ENCODE measurements around the gene FAM111B.
A peak's percentile ranks its signal among the peaks of the same experiment; 100 is the strongest.
"Not testable (repeated sequence)": the region's sequence is repeated elsewhere in the genome, so short reads cannot be mapped to it uniquely, and the experiment has no call there.

The FAM111B gene

DNA sequence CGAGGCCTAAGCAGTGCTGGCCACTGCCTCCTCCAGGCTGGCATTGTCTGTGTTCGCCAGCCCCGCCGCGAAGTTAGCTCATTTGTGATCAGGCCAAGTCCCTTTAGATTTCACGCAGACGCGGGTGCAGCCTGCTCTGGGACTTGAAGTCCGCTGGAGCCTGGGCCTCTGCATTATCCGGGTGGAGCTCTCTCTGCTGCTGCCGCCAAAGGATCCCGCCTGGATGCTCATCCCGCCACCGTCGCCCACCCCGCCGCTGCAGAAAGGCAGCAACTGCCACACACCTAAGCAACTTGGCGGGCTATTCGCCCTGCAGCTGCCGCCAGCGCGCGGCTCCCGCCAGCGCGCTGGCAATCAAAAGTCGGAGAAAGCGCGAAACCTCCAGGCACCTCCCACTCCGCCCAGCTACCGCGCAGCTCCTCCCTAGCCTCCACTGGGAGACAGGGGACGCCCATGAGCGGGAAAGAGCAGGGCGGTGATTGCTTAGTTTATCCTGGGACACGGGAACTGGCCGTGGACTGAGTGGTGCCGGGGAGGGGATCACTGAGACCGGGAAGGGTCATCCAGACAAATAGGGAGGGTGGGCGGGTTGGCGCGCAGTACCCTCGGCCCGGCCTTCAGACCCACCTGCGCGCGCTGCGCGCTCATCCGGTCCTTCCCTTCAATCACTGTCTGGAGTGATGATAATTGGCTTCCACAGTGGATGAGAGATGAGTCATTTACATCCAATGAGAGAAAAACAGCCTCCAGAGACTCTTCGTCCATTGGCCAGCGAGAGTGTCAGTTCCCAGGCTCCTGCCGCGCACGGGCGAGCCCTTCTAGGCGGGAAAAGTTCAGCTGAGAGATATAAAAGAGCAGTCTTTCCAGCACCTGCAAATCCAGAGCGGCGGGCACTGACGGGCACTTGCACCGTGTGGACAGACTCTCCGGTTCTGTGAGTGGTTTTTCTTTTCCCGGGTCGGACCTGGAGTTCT lies at the start of gene FAM111B:
Gene FAM111B (plus strand): TSS at position 875 of the 974 bp plus-strand sequence. CDS start 2,389 bp downstream, outside the sequence.
- Histone ChIP-seq H3K4me3 (peak within 1 kb of the TSS; percentile 43), H3K27me3 (ENCODE audit: low read depth) (no peaks in the 10 kb centered on the region), H3K4me1 (peaks cover 7% of the 10 kb centered on the region; the same call in 1 of the 2 replicates), H3K36me3 (replicated peaks) (peaks cover 25% of the 10 kb centered on the region), H3K9me3 (no peaks in the 10 kb centered on the region)
- in situ Hi-C loops (cut with MboI; ENCODE audit: low sequenced_read_pairs), result no loop called here
- peak; percentile 89 to 94 for DNase-seq (ENCODE audit: low spot score in 2 of 2)

DNA sequence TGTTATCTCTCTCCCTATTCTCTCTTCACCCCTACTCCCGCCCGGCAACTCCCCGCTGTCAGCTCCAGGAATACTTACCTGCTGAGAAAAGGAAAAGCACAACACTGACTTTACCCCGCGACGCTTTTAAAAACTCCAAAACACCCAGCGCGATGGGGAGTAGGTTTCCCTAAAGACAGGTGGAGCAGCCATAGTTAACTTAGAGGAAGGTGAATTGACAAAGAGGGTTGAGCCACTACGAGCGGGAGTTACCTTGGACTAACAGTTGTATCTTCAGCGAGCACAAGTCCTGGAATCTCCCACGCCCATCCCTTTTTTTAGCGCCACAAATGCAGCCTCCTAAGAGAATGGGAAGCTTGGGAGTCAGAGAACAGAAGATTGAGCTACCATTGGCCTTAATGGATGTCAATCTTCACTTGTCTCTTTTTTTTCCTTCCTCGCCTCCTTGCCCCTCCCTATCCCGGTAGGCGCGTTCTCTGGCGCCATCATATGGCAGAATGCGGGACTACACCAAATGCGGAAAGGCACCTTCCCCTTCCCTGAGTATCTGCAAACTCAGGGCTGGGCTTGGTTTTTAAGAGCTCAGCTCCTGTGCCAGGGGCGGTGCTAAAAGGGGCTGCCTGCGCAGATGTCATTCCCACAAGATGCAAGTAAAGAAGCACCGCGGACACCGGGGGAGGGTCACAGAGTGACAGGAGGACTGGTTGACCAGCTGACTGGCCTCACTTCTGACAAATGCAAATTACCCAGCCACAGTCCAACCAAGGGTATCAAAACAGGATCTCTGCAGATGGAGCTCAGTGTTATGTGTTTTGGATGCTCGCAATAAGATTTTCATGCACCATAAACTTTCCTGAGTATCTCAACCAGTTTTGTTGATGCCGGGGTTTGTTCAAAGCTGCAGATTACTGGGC lies 48.7 kb upstream of the FAM111B start:
- DNase-seq (ENCODE audit: low spot score in 2 of 2), result peak; percentile 89 to 93
- H3K36me3 ChIP-seq (replicated peaks); H3K9me3 ChIP-seq; H3K4me1 ChIP-seq; in situ Hi-C loops (cut with MboI; ENCODE audit: low sequenced_read_pairs); H3K4me3 ChIP-seq; H3K27me3 ChIP-seq (ENCODE audit: low read depth): not testable (repeated sequence)

DNA sequence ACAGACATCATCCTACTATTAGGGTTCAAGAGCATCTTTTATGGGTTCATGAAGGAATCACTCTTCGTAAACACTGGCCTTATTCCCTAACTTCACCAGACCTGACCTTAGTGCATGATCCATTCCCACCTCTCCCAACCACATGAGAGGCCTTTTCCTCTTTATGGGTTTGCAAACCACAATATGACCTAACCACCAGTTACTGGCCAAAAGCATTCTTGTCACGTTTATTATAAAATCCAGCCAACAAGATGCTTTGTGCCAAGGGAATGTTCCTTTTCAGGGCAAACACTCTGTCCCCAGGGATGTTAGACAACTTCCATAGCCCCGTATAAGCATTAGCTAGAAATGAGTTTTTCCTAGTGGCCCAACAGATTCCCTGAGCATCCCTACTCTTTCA lies 46.9 kb upstream of the FAM111B start:
- H3K4me3 ChIP-seq; H3K36me3 ChIP-seq (replicated peaks); H3K27me3 ChIP-seq (ENCODE audit: low read depth); H3K9me3 ChIP-seq; DNase-seq (ENCODE audit: low spot score in 2 of 2); in situ Hi-C loops (cut with MboI; ENCODE audit: low sequenced_read_pairs); H3K4me1 ChIP-seq: not testable (repeated sequence)

DNA sequence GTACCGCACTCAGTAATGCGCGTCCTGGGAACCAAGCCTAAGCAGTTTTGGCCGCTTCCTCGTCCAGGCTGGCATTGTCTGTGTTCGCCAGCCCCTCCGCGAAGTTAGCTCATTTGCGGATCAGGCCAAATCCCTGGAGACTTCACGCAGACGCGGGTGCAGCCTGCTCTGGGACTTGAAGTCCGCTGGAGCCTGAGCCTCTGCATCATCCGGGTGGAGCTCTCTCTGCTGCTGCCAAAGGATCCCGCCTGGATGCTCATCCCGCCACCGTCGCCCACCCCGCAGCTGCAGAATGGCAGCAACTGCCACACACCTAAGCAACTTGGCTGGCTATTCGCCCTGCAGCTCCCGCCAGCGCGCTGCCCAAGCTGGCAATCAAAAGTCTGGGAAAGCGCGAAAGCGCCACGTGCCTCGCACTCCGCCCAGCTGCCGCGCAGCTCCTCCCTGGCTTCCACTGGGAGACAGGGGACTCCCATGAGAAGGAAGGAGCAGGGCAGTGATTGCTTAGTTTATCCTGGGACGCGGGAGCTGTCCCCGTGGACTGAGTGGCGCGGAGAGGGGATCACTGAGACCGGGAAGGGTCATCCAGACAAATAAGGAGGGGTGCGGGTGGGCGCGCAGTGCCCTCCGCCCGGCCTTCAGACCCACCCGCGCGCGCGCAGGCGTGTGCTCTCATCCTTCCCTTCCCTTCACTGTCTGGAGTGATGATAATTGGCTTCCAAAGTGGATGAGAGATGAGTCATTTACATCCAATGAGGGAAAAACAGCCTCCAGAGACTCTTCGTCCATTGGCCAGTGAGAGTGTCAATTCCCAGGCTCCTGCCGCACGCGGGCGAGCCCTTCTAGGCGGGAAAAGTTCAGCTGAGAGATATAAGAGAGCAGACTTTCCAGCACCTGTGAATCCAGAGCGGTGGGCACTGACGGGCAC lies 44.2 kb upstream of the FAM111B start:
- DNase-seq (ENCODE audit: low spot score in 2 of 2), result no peak
- Histone ChIP-seq H3K4me1 (no peaks in the 10 kb centered on the region; the same call in 1 of the 2 replicates), H3K9me3 (no peaks in the 10 kb centered on the region), H3K27me3 (ENCODE audit: low read depth) (0 out of 2 replicates have a peak, but pooled peaks cover 2% of the 10 kb centered on the region), H3K4me3 (no peak overlapping the region), H3K36me3 (replicated peaks) (no peaks in the 10 kb centered on the region)
- in situ Hi-C loops (cut with MboI; ENCODE audit: low sequenced_read_pairs), result no loop called here

- H3K4me1 ChIP-seq; H3K9me3 ChIP-seq; DNase-seq (ENCODE audit: low spot score in 2 of 2); H3K4me3 ChIP-seq; H3K27me3 ChIP-seq (ENCODE audit: low read depth); in situ Hi-C loops (cut with MboI; ENCODE audit: low sequenced_read_pairs); H3K36me3 ChIP-seq (replicated peaks): not testable (repeated sequence)
These were observed 42.9 kb upstream of the FAM111B start for GRCh38 chr11:59063996-59064727.

DNA sequence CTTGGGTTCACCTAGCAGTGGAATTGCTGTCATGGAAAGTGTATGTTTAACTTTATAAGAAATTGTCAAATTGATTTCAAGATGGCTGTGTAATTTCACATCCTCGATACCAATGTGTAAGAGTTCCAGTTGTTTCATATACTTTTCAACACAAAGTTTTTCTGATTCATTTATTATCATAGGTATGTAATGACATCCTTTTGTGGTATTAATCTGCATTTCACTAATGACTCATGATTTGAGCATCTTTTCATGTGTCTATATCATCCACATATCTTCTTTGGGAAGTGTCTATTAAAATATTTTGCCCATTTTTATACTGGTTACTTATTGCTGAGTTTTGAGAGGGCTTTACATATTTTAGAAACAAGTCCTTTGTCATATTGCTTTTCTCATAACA lies 38.0 kb upstream of the FAM111B start:
- Histone ChIP-seq H3K4me3 (no peak overlapping the region), H3K36me3 (replicated peaks) (no peaks in the 10 kb centered on the region), H3K9me3 (no peaks in the 10 kb centered on the region), H3K27me3 (ENCODE audit: low read depth) (0 out of 2 replicates have a peak, but pooled peaks cover 2% of the 10 kb centered on the region), H3K4me1 (no peaks in the 10 kb centered on the region)
- DNase-seq (ENCODE audit: low spot score in 2 of 2), result no peak
- in situ Hi-C loops (cut with MboI; ENCODE audit: low sequenced_read_pairs), result no loop called here

- no peaks in the 10 kb centered on the region for H3K27me3 ChIP-seq (ENCODE audit: low read depth)
- H3K36me3 ChIP-seq (replicated peaks), result no peaks in the 10 kb centered on the region
- no peaks in the 10 kb centered on the region for H3K4me1 ChIP-seq
- no peaks in the 10 kb centered on the region for H3K9me3 ChIP-seq
- no peak for DNase-seq (ENCODE audit: low spot score in 2 of 2)
- no peak overlapping the region for H3K4me3 ChIP-seq
- in situ Hi-C loops (cut with MboI; ENCODE audit: low sequenced_read_pairs), result no loop called here
These were observed 30.0 kb upstream of the FAM111B start for GRCh38 chr11:59076876-59077571.

DNA sequence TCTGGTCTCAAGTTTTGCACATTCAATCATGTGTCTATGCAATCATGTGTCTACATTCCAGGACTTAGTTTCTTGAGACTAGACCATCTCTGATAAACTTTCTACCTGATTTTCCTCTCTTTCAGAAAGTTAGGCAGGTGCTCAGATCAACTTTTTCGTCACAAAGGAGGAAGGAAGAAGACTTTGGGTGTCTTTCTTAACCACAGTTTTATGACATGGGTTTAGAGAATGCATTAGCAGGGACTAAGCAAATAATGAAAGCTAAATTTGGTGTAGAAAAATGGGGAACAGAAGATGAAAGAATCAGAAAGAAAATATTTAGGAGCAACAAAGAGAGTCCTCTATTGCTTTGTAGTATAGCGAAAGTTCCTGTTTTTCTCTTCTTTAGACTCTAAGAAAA lies 28.6 kb upstream of the FAM111B start:
- Histone ChIP-seq H3K27me3 (ENCODE audit: low read depth) (peaks cover 2% of the 10 kb centered on the region), H3K9me3 (no peaks in the 10 kb centered on the region), H3K36me3 (replicated peaks) (no peaks in the 10 kb centered on the region), H3K4me3 (no peak overlapping the region), H3K4me1 (no peaks in the 10 kb centered on the region)
- in situ Hi-C loops (cut with MboI; ENCODE audit: low sequenced_read_pairs), result no loop called here
- DNase-seq (ENCODE audit: low spot score in 2 of 2), result no peak

- Histone ChIP-seq H3K4me3 (no peak overlapping the region), H3K27me3 (ENCODE audit: low read depth) (peaks cover 6% of the 10 kb centered on the region), H3K4me1 (no peaks in the 10 kb centered on the region), H3K36me3 (replicated peaks) (no peaks in the 10 kb centered on the region), H3K9me3 (no peaks in the 10 kb centered on the region)
- in situ Hi-C loops (cut with MboI; ENCODE audit: low sequenced_read_pairs), result no loop called here
- DNase-seq (ENCODE audit: low spot score in 2 of 2), result no peak
These were observed 28.0 kb upstream of the FAM111B start for GRCh38 chr11:59079086-59079485.

GRCh38 chr11:59080421-59080820 lies 26.6 kb upstream of the FAM111B start:
- in situ Hi-C loops (cut with MboI; ENCODE audit: low sequenced_read_pairs); DNase-seq (ENCODE audit: low spot score in 2 of 2): not testable (repeated sequence)

DNA sequence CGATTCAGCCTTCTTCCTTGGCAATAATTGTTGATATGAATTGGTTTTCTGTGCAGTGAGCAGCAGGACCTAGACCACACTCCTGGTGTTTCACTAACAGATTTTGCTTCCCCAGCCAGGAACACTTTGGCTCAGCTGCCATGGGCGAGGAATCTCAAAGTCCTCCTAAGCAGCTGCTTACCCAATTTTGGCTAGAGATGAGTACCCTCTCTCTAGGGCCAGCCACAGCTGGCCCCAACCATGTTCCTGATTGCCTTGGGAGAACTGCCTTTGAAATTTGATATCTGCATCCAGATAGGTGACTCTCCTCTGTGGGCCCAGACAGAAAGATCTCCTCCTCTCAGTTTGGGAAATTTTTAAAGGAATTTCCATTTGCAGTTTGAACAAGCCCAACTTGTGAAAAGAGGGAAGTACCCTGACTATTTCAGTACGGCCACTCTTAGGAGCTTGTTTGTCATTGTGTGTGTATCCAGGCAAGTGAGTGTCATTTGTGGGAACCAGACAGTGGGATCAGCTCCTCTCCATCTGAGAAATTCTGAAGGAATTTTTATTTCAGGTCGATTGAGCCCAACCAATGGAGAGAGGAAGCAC lies 25.5 kb upstream of the FAM111B start:
- H3K27me3 ChIP-seq (ENCODE audit: low read depth); in situ Hi-C loops (cut with MboI; ENCODE audit: low sequenced_read_pairs); H3K36me3 ChIP-seq (replicated peaks); H3K4me1 ChIP-seq; H3K9me3 ChIP-seq; DNase-seq (ENCODE audit: low spot score in 2 of 2); H3K4me3 ChIP-seq: not testable (repeated sequence)

More at GRCh38 chr11:59080421-59080820, 26.6 kb upstream of the FAM111B start:
- not testable (repeated sequence) for H3K36me3 ChIP-seq (replicated peaks); H3K4me1 ChIP-seq; H3K4me3 ChIP-seq; H3K9me3 ChIP-seq; H3K27me3 ChIP-seq (ENCODE audit: low read depth)

DNA sequence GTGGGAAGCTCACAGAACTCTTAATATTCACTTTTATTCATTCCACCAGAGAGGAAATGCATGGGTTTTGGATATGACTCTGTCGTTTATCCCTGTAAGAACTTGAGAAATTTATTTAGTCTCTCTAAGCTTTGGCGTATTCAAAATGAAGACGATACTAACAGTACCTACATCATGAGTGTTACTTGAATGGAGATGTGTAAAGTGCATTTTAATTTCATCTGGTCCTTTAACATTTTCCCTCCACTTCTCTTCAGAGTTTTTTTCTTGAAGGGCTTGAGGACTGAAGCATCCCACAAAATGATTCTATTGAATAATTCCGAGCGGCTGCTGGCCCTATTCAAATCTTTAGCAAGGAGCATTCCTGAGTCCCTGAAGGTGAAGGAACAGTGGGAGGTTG lies 21.0 kb upstream of the FAM111B start, which contains the start of gene GLYATL1B:
Gene GLYATL1B (plus strand): TSS at position 301 of the 400 bp plus-strand sequence. CDS start 0 bp downstream, at position 301.
- H3K9me3 ChIP-seq; H3K27me3 ChIP-seq (ENCODE audit: low read depth); H3K4me1 ChIP-seq; H3K4me3 ChIP-seq; in situ Hi-C loops (cut with MboI; ENCODE audit: low sequenced_read_pairs); H3K36me3 ChIP-seq (replicated peaks); DNase-seq (ENCODE audit: low spot score in 2 of 2): not testable (repeated sequence)
